Measurements from ENCODE around the gene TSPYL6.

Gene TSPYL6

GRCh38 chr2:54226260-54226659 is 29.8 kb downstream of the TSPYL6 start:
- no peak overlapping the region for H3K4me3 ChIP-seq (ENCODE audit: low read depth, low read length)
- TF ChIP-seq, protein P1, sequence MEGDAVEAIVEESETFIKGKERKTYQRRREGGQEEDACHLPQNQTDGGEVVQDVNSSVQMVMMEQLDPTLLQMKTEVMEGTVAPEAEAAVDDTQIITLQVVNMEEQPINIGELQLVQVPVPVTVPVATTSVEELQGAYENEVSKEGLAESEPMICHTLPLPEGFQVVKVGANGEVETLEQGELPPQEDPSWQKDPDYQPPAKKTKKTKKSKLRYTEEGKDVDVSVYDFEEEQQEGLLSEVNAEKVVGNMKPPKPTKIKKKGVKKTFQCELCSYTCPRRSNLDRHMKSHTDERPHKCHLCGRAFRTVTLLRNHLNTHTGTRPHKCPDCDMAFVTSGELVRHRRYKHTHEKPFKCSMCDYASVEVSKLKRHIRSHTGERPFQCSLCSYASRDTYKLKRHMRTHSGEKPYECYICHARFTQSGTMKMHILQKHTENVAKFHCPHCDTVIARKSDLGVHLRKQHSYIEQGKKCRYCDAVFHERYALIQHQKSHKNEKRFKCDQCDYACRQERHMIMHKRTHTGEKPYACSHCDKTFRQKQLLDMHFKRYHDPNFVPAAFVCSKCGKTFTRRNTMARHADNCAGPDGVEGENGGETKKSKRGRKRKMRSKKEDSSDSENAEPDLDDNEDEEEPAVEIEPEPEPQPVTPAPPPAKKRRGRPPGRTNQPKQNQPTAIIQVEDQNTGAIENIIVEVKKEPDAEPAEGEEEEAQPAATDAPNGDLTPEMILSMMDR (IDR thresholded peaks at IDR 0.05; ENCODE audit: borderline replicate concordance, insufficient read depth, low read depth, low read length), result no peak

DNA sequence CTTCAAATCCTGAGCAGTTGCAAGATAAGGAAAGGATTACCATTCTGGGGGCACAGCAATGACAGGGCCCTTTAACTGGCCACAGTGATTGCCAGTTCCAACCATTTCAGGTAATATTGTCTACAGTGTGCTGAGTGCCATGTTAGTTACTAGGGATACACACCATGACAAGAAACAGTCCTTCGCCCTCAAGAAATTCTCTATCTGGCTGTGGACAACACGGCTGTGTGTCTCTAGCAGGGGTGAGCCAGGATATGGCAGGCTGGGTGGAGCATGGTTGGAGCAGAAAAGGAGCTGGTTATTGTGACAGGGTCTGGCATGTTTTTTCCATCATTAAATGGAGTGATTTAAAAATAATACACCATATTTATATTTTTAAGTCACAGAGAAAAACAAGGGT is 31.0 kb downstream of the TSPYL6 start:
- TF ChIP-seq, protein P1 (IDR thresholded peaks at IDR 0.05; ENCODE audit: borderline replicate concordance, insufficient read depth, low read depth, low read length), result no peak
- no peak overlapping the region for H3K4me3 ChIP-seq (ENCODE audit: low read depth, low read length)

- TF ChIP-seq, protein P1 (IDR thresholded peaks at IDR 0.05; ENCODE audit: borderline replicate concordance, insufficient read depth, low read depth, low read length), result no peak
- H3K4me3 ChIP-seq (ENCODE audit: low read depth, low read length), result no peak overlapping the region
Observed at GRCh38 chr2:54213082-54213481, 42.9 kb downstream of the TSPYL6 start.

GRCh38 chr2:54212456-54212855 is 43.6 kb downstream of the TSPYL6 start:
- TF ChIP-seq, protein P1 (IDR thresholded peaks at IDR 0.05; ENCODE audit: borderline replicate concordance, insufficient read depth, low read depth, low read length), result no peak
- no peak overlapping the region for H3K4me3 ChIP-seq (ENCODE audit: low read depth, low read length)

DNA sequence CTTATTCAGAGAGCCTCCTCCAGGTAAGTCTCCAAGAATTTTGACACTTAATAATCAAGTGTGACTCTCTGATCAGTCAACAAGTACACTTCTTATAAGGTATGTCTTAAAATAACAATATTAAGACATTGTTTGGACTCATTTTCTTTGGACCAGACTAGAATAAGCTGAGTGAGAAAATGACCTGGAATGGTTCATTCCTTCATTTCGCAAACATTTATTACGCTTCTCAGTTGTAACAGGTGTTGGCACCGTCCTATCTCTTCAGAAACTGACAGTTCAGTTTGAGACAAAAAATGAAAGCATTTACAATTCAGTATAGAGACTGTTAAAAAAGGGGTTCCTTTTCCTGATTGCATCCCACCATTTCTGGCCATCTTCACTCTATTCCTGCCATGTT is 46.6 kb downstream of the TSPYL6 start:
- TF ChIP-seq, protein P1 (IDR thresholded peaks at IDR 0.05; ENCODE audit: borderline replicate concordance, insufficient read depth, low read depth, low read length), result no peak
- H3K4me3 ChIP-seq (ENCODE audit: low read depth, low read length), result no peak overlapping the region

- H3K4me3 ChIP-seq (ENCODE audit: low read depth, low read length), result no peak overlapping the region
- TF ChIP-seq, protein P1 (IDR thresholded peaks at IDR 0.05; ENCODE audit: borderline replicate concordance, insufficient read depth, low read depth, low read length), result no peak
Observed at GRCh38 chr2:54208364-54209240, 47.4 kb downstream of the TSPYL6 start.

- TF ChIP-seq, protein P1 (IDR thresholded peaks at IDR 0.05; ENCODE audit: borderline replicate concordance, insufficient read depth, low read depth, low read length), result no peak
- no peak overlapping the region for H3K4me3 ChIP-seq (ENCODE audit: low read depth, low read length)
Observed at GRCh38 chr2:54207666-54208195, 48.3 kb downstream of the TSPYL6 start.

Measured in GM12875 (cell line).